HepG2 (cell line): ENCODE results near the gene STK4. TPM values are rescaled to one million over a fixed set of nuclear protein-coding genes. Genes with fewer than 3 reads are reported as not detected.

Experiments
- ATAC-seq: fragments of 200-7000 bp; cut with Tn5 transposase; 3 replicates; pipeline ENCODE4 v1.9.1; 2020; ENCODE audit warnings: mild to moderate bottlenecking, moderate library complexity
- BruUV-seq: library from RNA; stranded (reverse); fragments of 400-500 nt; replicated peaks from 2 replicates; lab custom pipeline; 2021; lab: Mats Ljungman, UMichigan
- CTCF ChIA-PET: fragments of 300-600 bp; formaldehyde crosslinking; extraction: SDS; loops from one replicate; lab custom pipeline; 2021; ENCODE audit warnings: low total read pairs, inconsistent platforms, low intra/inter-chr PET ratio; lab: Yijun Ruan, JAX
- POLR2A ChIA-PET: fragments of 350-600 bp; sonication (Branson Sonifier 250); formaldehyde crosslinking; loops from one replicate; lab custom pipeline; 2020; ENCODE audit warnings: antibody characterized with exemption, inconsistent platforms; lab: Yijun Ruan, JAX
- DNase-seq: peaks from one replicate; pipeline ENCODE4 v3.0.0-alpha.2; 2015; ENCODE audit warnings: low spot score
- FAIRE-seq: peaks from 3 replicates; lab custom pipeline; 2011; peaks lifted over from hg19 to GRCh38; lab: Jason Lieb, UNC
- H2AFZ ChIP-seq: one replicate; pipeline ENCODE4 v1.6.1; 2011; ENCODE audit warnings: low read length, inconsistent platforms
- H3K27ac ChIP-seq: fragments of 300-600 bp; 3 replicates; pipeline ENCODE4 v1.8.0; 2011; ENCODE audit warnings: mixed run types, mild to moderate bottlenecking, mixed read lengths, low read length, inconsistent platforms; ENCODE audit not compliant: insufficient read depth; ENCODE audit errors: extremely low read length
- H3K27me3 ChIP-seq, 2 experiments: fragments of 200-600 bp in 1 of 2; 2 replicates in 1 of 2; 3 replicates in 1 of 2; pipeline versions ENCODE4 v1.6.0 to v1.8.0; 2011; ENCODE audit warnings: low read length in 2 of 2, mild to moderate bottlenecking in 2 of 2, moderate library complexity in 2 of 2, inconsistent platforms in 1 of 2; ENCODE audit not compliant: insufficient read depth in 2 of 2, control insufficient read depth in 1 of 2
- H3K36me3 ChIP-seq, 2 experiments: fragments of 200-600 bp in 1 of 2; replicated peaks in 1 of 2; 2 replicates in 1 of 2; 3 replicates in 1 of 2; pipeline versions ENCODE4 v1.5.1 to v1.8.0; 2011; ENCODE audit warnings: low read length in 2 of 2, inconsistent platforms in 1 of 2; ENCODE audit not compliant: insufficient read depth in 2 of 2, control insufficient read depth in 1 of 2
- H3K4me1 ChIP-seq: 2 replicates; pipeline ENCODE4 v1.5.1; 2012; ENCODE audit warnings: low read length, inconsistent platforms; ENCODE audit not compliant: insufficient read depth
- H3K4me2 ChIP-seq: 2 replicates; pipeline ENCODE4 v1.6.0; 2011; ENCODE audit warnings: low read depth, low read length, inconsistent platforms
- H3K4me3 ChIP-seq, 3 experiments: fragments of 200-600 bp in 1 of 3; sonication (generic), shearing (Covaris generic) in 1 of 3; replicated peaks in 1 of 3; 2 replicates each; pipeline ENCODE4 v1.5.1; 2011 to 2016; ENCODE audit warnings: low read length in 3 of 3, inconsistent platforms in 2 of 3, low read depth in 2 of 3, mild to moderate bottlenecking in 2 of 3, control low read depth in 1 of 3, mixed read lengths in 1 of 3; ENCODE audit not compliant: insufficient read depth in 1 of 3
- H3K79me2 ChIP-seq: one replicate; pipeline ENCODE4 v1.6.1; 2011; ENCODE audit warnings: low read length, inconsistent platforms; ENCODE audit not compliant: insufficient read depth
- H3K9ac ChIP-seq: 2 replicates; pipeline ENCODE4 v1.6.0; 2011; ENCODE audit warnings: mild to moderate bottlenecking, low read depth, low read length, inconsistent platforms; ENCODE audit not compliant: insufficient read depth
- H3K9me3 ChIP-seq: 2 replicates; pipeline ENCODE4 v1.5.1; 2012; ENCODE audit warnings: mild to moderate bottlenecking, low read length
- H4K20me1 ChIP-seq: 2 replicates; pipeline ENCODE4 v1.6.0; 2011; ENCODE audit warnings: inconsistent platforms, mild to moderate bottlenecking, low read length, moderate library complexity; ENCODE audit not compliant: insufficient read depth
- HOMEZ ChIP-seq: IDR thresholded peaks from 2 replicates; pipeline ENCODE4 v1.6.1; 2016; ENCODE audit warnings: low read depth
- KDM5B ChIP-seq: sonication (generic); formaldehyde crosslinking; IDR thresholded peaks from 2 replicates; pipeline ENCODE4 v1.4.0; 2020; ENCODE audit warnings: missing genetic modification reagents, mild to moderate bottlenecking, borderline replicate concordance
- MATR3 ChIP-seq: sonication (generic); formaldehyde crosslinking; IDR thresholded peaks from 2 replicates; pipeline ENCODE4 v1.4.0; 2020; ENCODE audit warnings: missing genetic modification reagents
- NAIF1 ChIP-seq: sonication (generic); formaldehyde crosslinking; IDR thresholded peaks from 2 replicates; pipeline ENCODE4 v1.5.0; 2020; ENCODE audit warnings: mild to moderate bottlenecking, missing genetic modification reagents, borderline replicate concordance
- ONECUT2 ChIP-seq: sonication (generic); formaldehyde crosslinking; IDR thresholded peaks from 2 replicates; pipeline ENCODE4 v1.4.0; 2020; ENCODE audit warnings: missing genetic modification reagents
- SAFB2 ChIP-seq: sonication (generic); formaldehyde crosslinking; IDR thresholded peaks from 2 replicates; pipeline ENCODE4 v1.5.1; 2020; ENCODE audit warnings: missing genetic modification reagents, low read depth, mild to moderate bottlenecking, borderline replicate concordance
- SOX5 ChIP-seq: IDR thresholded peaks from 2 replicates; pipeline ENCODE4 v1.6.1; 2016; ENCODE audit warnings: borderline replicate concordance
- SRSF4 ChIP-seq: fragments of 200-400 bp; formaldehyde crosslinking; IDR thresholded peaks from one replicate; pipeline ENCODE4 v1.6.1; 2018; ENCODE audit warnings: mild to moderate bottlenecking, low read depth, low read length, moderate library complexity; ENCODE audit not compliant: poor library complexity, severe bottlenecking
- ZBTB10 ChIP-seq: sonication (generic); formaldehyde crosslinking; IDR thresholded peaks from 2 replicates; pipeline ENCODE4 v1.4.0; 2020; ENCODE audit warnings: missing genetic modification reagents, borderline replicate concordance
- ZMYM3 ChIP-seq: sonication (generic); formaldehyde crosslinking; IDR thresholded peaks from 2 replicates; pipeline ENCODE4 v1.5.1; 2020; ENCODE audit warnings: mild to moderate bottlenecking, missing genetic modification reagents
- ZNF549 ChIP-seq: sonication (generic); formaldehyde crosslinking; IDR thresholded peaks from 2 replicates; pipeline ENCODE4 v1.5.0; 2020; ENCODE audit warnings: missing genetic modification reagents
- ZNF558 ChIP-seq: sonication (generic); formaldehyde crosslinking; IDR thresholded peaks from 2 replicates; pipeline ENCODE4 v1.9.0; 2022; ENCODE audit warnings: mild to moderate bottlenecking, missing genetic modification reagents, borderline replicate concordance
- ZNF768 ChIP-seq: sonication (generic); formaldehyde crosslinking; IDR thresholded peaks from 2 replicates; pipeline ENCODE4 v1.4.0; 2020; ENCODE audit warnings: missing genetic modification reagents
- WGBS: methylation state at CpG from one replicate; pipeline ENCODE4 v1.1.6; 2017; ENCODE audit warnings: low lambda C conversion rate; 5-methylcytosine and 5-hydroxymethylcytosine counted together
- in situ Hi-C: cut with HindIII; loops from 2 replicates; pipeline ENCODE4 v1.10.0; 2017; ENCODE audit warnings: low pct_unique_long_range_greater_than_20kb; ENCODE audit not compliant: extremely low pct_ligation_motif_present
- intact Hi-C: fragments of 100-400 bp; cut with micrococcal nuclease; formaldehyde crosslinking; loops from one replicate; pipeline ENCODE4 v1.10.0; 2022; ENCODE audit not compliant: unreplicated experiment
- polyA plus RNA-seq, 8 experiments: library from polyadenylated mRNA; depleted of rRNA in 3 of 8; stranded (reverse) in 7 of 8; unstranded in 1 of 8; fragments of >200 nt; fragmentation: Illumina TruSeq in 4 of 8; extraction: Trizol in 4 of 8; gene quantifications; 2 replicates each; pipeline versions ENCODE4 v1.2.1 to v1.2.3, GENCODE V29; 2011 to 2016; ENCODE audit warnings: low read depth in 4 of 8, missing spikeins in 1 of 8, mixed read lengths in 1 of 8; ENCODE audit not compliant: insufficient read depth in 1 of 8
- total RNA-seq, 5 experiments: library from RNA; depleted of rRNA; stranded (reverse); fragments of >200 nt; fragmentation: Illumina TruSeq; extraction: Trizol; gene quantifications; 2 replicates each; pipeline ENCODE4 v1.2.3, GENCODE V29; 2016; ENCODE audit warnings: low read depth in 1 of 5

Gene STK4
- total and polyA plus RNA-seq, 2 of the 13 experiments (the other 11 are each of a cell fraction or from before 2014, with no cell fraction given): 25.6 to 38.3 TPM

- no peaks in the 10 kb centered on the region for H3K9me3 ChIP-seq
- POLR2A ChIA-PET: interaction anchor here (0.9 kb wide), 1 partner anchor 9 kb away, joined by 3 read pairs; the partner anchor contains the start of gene PABPC1L
- ATAC-seq: no peak
- CTCF ChIA-PET: no interaction called here
- no peaks in the 10 kb centered on the region for H3K4me1 ChIP-seq
- no peak overlapping the region for H2AFZ ChIP-seq
- 95% methylated on average over 3 of the region's 3 CpGs for WGBS
- DNase-seq: no peak
- peaks cover 26 to 74% of the 10 kb centered on the region in 2 experiments for H3K36me3 ChIP-seq
- no TSS peak for BruUV-seq
- intact Hi-C loops (no loop called here), in situ Hi-C loops (no loop called here)
- no peak overlapping the region for H3K4me2 ChIP-seq
- no peak overlapping the region for H3K9ac ChIP-seq
- peak; percentile 85; the same call in 1 of the 2 replicates for TF ChIP-seq ZNF768
- no peak for TF ChIP-seq HOMEZ
- no peak for TF ChIP-seq NAIF1 (CRISPR knock-in tag)
- no peak for TF ChIP-seq ZNF549
- TF ChIP-seq ZMYM3 (CRISPR knock-in tag): peak; percentile 56; the same call in 1 of the 2 replicates
- H3K27me3 ChIP-seq: no peaks in the 10 kb centered on the region
- H3K27ac ChIP-seq: no peak overlapping the region
- H4K20me1 ChIP-seq: no peaks in the 10 kb centered on the region
- H3K4me3 ChIP-seq: no peak overlapping the region
- FAIRE-seq: no peak
- no peaks in the 10 kb centered on the region for H3K79me2 ChIP-seq
Measured at GRCh38 chr20:44918342-44918741, 48.0 kb upstream of the STK4 start.

GRCh38 chr20:44918761-44919160 lies 47.6 kb upstream of the STK4 start:
- Histone ChIP-seq H3K4me1 (no peaks in the 10 kb centered on the region), H3K4me2 (no peak overlapping the region), H3K79me2 (no peaks in the 10 kb centered on the region), H3K27ac (no peak overlapping the region), H3K9me3 (no peaks in the 10 kb centered on the region), H3K9ac (no peak overlapping the region), H3K36me3 (peaks cover 28 to 73% of the 10 kb centered on the region in 2 experiments), H3K27me3 (no peaks in the 10 kb centered on the region), H3K4me3 (no peak overlapping the region), H4K20me1 (no peaks in the 10 kb centered on the region), H2AFZ (no peak overlapping the region)
- in situ Hi-C loops (no loop called here), intact Hi-C loops (no loop called here)
- FAIRE-seq: no peak
- 96% methylated on average over 10 of the region's 10 CpGs for WGBS
- DNase-seq: no peak
- CTCF ChIA-PET: no interaction called here
- POLR2A ChIA-PET: interaction anchor here (0.9 kb wide), 1 partner anchor 9 kb away, joined by 3 read pairs; the partner anchor contains the start of gene PABPC1L
- no TSS peak for BruUV-seq
- no peak for ATAC-seq
- TF ChIP-seq ZBTB10 (CRISPR knock-in tag) (no peak), SOX5 (CRISPR knock-in tag) (no peak), KDM5B (CRISPR knock-in tag) (no peak), ZNF558 (CRISPR knock-in tag) (no peak), SAFB2 (CRISPR knock-in tag) (no peak), MATR3 (CRISPR knock-in tag) (no peak), ONECUT2 (CRISPR knock-in tag) (no peak), SRSF4 (no peak)
